ENCODE data around the gene NUMA1.
A peak's percentile ranks its signal among the peaks of the same experiment; 100 is the strongest.

NUMA1 gene

DNA sequence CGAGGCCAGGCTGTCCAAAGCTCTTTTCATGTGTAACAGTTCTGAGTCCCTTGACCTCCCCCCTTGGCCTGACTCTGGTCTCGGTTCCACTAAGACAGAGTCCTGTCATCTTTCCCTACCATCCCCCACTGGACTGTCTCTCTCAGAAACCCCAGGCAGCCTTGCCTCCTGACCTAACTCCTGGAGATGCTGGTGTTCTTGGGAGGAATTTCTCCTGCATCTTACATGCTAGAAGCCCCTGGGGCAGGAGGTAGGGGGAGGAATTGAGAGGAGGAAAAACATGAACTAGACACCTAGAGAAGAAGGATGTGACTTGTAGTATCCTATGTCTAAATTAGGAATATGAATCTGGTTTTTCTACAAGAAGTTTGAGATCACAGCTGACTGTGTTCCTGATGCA lies 82.3 kb downstream of the NUMA1 start:
- no peak for DNase-seq

DNA sequence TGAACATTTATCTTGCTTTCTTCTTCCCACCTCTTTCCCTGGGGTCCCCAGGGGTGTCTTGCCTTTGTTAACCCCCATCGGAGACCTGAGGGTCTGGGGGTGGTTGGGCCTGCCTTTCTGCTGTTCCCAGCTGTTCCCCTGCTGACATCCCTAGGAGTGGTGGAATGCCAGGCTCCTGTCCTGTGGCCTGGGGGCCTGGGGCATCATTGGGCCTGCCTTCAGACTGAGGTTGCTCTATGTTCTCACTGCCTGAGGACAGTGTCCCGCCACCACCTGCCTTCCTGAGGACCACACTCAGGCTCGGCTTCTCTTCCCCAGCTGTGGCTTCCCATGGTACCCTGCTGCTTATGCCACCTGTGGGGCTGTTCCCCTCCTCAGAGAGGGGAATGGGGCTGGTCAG lies 82.7 kb downstream of the NUMA1 start:
- no peak for DNase-seq

GRCh38 chr11:71996946-71997345 lies 83.4 kb downstream of the NUMA1 start:
- DNase-seq = no peak

GRCh38 chr11:71996517-71996916 lies 83.8 kb downstream of the NUMA1 start:
- DNase-seq = no peak

DNA sequence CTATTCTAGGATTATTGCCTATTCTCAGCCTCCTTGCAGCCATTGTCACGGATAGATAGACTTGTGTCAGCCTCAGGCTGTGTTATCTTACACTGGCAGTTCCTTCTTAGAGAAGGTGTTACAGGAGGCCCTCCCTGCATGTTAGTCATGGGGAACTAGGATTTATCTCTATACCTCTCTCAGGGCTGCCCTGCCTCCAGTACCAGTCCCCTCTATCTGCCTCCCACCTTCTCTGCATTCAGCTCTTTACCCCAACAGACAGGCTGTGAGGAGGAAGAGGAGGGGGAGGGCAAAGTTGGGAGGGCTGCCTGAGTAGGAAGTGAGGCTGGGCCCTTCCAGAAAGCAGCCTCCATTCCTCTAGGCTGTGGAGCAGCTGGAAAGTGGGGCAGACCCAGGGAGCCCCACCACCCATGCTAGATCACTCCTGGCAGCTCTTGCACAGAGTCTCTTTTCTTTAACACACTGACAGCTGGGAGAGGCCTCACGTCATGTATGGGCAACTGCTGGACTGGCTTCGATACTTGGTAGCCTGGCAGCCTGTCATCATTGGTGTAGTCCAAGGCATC lies 84.5 kb downstream of the NUMA1 start:
- DNase-seq = no peak

DNA sequence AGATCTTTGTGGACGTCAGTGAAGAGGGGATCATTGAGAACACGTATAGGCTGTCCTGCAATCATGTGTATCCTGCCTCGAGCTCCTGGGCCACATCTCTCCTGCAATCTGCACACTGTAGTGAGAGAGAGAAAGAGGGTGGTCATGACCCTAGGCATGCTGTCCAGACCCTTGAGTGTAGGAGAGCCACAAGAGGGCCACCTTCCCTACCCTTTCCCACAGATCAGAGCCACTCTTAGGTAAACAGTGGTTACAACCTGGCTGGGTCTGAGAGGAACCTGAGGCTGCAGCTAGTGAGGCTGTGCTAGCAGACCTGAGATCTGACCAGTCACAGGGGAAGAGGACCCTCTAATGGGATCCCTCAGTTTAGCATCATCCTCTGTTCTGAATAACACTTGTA lies 85.6 kb downstream of the NUMA1 start:
- no peak for DNase-seq

GRCh38 chr11:71992136-71992730 lies 88.1 kb downstream of the NUMA1 start:
- DNase-seq = no peak

DNA sequence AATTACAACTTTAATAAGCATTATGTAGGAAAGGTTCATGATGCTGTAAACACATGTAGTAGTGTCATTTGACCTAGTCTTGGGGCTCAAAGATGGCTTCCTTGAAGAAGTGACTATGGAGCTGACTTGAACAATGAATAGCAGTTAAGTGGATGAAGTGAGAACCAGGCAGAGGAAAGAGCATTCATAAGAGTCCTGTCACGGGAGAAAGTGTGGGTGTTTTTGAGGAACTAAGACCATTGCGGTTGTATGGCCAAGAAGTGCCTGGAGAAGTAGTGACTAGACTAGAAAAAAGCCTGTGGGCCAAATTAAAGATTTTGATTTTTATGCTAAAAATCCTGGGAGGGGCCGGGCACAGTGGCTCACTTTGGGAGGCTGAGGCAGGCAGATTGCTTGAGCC lies 88.8 kb downstream of the NUMA1 start:
- no peak for DNase-seq

DNA sequence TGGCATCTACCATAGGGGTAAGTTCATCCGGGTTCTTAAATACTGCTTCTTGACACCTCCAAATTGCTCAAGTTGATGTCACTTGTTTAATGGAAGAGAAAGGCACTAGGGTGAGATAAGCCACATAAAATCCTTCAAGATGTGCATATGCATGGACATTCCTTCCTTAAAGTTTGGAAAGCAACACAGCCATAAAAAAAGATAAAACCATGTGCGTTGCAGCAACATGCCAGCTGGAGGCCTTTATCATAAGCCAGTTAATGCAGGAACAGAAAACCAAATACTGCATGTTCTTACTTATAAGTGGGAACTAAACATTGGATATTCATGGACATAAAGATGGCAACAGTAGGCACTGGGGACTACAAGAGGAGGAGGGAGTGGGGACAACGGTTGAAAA lies 89.6 kb downstream of the NUMA1 start:
- DNase-seq = no peak

- no peak for DNase-seq
Measured at GRCh38 chr11:71988050-71988449, 92.3 kb downstream of the NUMA1 start.

- DNase-seq = no peak
Measured at GRCh38 chr11:71987521-71987920, 92.8 kb downstream of the NUMA1 start.

- DNase-seq = no peak
Measured at GRCh38 chr11:71986131-71986530, 94.2 kb downstream of the NUMA1 start.

DNA sequence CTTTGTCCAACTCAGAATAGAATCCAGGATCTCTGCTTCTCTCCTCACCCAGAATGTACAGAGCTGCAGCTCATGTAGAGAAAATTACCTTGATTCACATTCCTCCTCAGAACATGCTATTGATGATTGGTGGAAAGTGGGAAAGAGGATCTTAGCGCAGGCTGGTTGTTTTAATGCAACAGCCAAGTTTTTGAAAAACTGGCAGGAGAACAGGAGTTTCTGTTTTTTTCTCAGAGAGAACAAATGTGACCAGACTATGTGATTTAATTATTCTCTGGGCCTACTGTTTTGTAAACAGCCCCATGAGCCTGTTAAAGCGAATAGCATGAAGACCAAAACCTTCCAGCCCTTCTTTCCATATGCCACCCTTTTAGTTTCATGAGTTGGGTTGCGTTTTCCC lies 100.7 kb downstream of the NUMA1 start:
- DNase-seq = no peak

DNA sequence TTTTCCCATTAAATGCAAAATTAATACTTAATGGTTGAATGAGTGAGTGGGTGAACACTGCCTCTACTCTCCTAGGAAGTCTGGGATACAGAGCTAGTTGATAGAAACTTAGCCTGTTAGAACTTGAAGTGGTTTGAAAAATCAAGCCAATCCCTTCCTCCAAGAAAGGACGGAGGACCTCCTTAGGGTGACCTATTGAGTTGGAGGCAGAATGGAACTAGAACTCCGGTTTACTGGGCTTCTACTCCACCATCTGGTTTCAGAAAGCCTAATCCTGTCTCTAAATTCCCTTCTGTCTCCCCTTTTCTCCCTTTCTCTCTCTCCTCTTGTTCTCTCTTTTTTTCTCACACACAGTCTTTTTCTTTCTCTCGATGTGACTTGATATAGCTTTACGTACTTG lies 101.2 kb downstream of the NUMA1 start:
- DNase-seq = no peak

- peak; percentile 15 for DNase-seq
Measured at GRCh38 chr11:71977743-71978418, 102.5 kb downstream of the NUMA1 start.

GRCh38 chr11:71977090-71977489 lies 103.3 kb downstream of the NUMA1 start:
- no peak for DNase-seq

- DNase-seq = no peak
Measured at GRCh38 chr11:71976551-71976950, 103.8 kb downstream of the NUMA1 start.

- DNase-seq = no peak
Measured at GRCh38 chr11:71971680-71972079, 108.7 kb downstream of the NUMA1 start.

GRCh38 chr11:71964641-71965040 lies 115.7 kb downstream of the NUMA1 start:
- no peak for DNase-seq

DNA sequence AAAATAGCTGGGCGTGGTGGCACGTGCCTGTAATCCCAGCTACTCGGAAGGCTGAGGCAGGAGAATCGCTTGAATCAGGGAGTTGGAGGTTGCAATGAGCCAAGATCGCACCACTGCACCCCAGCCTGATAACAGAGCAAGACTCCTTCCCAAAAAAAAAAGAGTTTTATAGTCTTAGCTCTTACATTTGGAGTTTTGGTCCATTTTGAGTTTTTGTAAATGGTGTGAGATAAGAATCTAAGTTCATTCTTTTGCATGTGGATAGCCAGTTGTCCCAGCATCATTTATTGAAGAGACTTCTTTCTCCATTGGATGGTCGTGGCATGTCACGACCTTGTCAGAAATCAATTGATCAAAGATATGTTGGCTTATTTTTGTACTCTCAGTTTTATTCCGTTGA lies 116.9 kb downstream of the NUMA1 start:
- DNase-seq = no peak

- DNase-seq = no peak
Measured at GRCh38 chr11:71962428-71963038, 117.8 kb downstream of the NUMA1 start.

DNA sequence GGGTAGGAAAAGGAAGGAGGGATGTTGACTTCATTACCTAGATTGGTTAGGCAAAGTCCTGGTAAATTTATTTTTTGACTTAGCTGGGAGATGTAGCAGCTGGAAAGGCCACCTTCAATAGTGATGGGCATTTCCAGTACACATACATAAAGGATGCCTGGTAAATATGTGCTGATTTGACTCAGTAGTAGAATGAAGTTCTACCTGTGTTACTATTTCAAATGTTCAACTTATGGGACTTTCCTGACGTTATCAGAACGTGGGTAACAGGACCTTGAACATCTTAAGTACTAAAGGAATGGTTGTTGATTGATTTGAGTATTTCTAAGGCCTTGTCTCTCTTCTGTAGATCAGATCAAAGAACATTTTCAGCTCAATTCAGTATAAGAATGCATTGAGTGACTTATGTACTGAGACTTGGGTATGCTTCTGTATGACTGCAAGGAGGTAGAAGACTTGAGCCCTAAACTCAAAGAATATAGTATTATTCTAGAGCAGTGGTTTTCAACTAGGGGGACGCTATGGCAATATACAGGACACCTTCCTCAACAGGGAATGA lies 124.4 kb downstream of the NUMA1 start:
- no peak for DNase-seq
